GM18505 (cell line): ENCODE results near the gene N4BP3.
"Not testable (repeated sequence)": the region's sequence is repeated elsewhere in the genome, so short reads cannot be mapped to it uniquely, and the experiment has no call there.

Source experiments
- ATAC-seq: cut with Tn5 transposase; IDR thresholded peaks from one replicate; pipeline ENCODE4 v1.9.1; 2021; ENCODE audit not compliant: unreplicated experiment
- POLR2A ChIP-seq: IDR thresholded peaks from 4 replicates; pipeline ENCODE4 v1.6.1; 2011; ENCODE audit warnings: borderline replicate concordance; ENCODE audit not compliant: insufficient read depth, insufficient read length; ENCODE audit errors: extremely low read depth

The N4BP3 gene, protein sequence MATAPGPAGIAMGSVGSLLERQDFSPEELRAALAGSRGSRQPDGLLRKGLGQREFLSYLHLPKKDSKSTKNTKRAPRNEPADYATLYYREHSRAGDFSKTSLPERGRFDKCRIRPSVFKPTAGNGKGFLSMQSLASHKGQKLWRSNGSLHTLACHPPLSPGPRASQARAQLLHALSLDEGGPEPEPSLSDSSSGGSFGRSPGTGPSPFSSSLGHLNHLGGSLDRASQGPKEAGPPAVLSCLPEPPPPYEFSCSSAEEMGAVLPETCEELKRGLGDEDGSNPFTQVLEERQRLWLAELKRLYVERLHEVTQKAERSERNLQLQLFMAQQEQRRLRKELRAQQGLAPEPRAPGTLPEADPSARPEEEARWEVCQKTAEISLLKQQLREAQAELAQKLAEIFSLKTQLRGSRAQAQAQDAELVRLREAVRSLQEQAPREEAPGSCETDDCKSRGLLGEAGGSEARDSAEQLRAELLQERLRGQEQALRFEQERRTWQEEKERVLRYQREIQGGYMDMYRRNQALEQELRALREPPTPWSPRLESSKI

DNA sequence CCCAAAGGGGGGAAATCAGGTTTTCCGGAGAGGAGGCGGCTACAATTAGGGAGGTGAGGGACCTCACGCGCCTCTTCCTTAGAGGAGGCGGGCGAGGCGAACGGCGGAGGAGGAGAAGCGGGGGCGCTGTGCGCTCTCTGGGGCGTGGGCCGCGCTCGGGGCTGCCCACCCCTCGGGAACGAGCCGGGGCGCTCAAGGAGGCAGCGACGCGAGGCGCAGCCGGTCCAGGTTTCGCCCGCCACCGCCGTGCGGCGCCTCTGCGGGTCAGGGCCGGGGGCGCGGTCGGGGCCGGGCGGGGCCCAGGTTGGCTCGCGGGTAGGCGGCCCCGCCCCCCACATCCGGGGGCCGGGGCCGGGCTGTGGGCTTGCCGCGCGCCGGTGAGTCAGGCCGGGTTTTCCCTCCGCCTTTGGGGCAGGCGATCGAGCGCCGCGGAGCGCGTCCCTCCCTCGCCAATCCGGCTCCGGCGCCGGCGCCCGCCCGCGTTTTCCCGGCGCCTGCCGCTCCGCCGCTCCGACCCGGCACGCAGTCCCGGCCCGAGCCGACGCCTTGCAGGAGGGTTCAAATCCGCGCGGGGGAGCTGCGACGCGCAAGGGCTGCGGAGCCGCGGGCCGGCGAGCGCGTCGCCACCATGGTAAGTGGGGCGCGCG, at the start of gene N4BP3:
N4BP3 (plus strand) TSS at position 392 of the 647 bp plus-strand sequence. CDS start 6,052 bp downstream, outside the sequence.
- ATAC-seq, result peak; percentile 65
- peak; percentile 49 for TF ChIP-seq POLR2A

DNA sequence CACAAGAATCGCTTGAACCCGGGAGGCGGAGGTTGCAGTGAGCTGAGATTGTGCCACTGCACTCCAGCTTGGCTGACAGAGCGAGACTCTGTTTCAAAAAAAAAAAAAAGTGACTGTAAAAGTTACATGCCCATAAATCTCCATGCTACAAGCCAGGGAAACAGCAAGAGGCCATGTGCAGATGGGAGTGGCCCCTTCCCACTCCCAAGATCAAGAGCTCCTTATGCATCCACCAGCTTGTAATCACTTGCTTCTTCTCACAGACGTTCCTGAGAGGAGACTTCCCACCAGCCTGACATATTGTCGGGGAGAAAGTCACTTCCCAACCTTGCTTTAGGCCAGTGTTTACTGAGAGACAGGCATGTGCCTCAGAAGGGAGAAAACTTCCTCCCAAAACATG, 45.6 kb upstream of the N4BP3 start:
- ATAC-seq, result no peak
- no peak for TF ChIP-seq POLR2A

DNA sequence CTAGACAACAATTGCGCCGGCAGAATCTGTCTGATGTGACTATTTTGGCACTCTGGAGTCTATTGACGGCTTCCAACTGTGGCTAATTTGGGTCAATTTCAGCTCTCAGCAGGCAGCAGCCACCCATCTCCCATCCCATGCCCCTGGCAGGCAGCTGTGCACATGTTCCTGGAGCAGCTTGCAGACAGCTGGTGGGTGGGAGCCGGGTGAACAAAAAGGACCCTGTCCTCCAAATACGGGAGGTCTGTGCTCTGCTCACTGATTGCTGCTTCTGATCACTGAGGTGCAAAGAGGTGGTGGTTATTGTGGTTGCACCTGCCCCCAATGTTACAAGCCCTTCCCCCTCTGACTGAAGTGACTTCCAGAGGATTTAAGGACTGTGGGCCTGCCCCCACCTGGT, 45.0 kb upstream of the N4BP3 start:
- TF ChIP-seq POLR2A, result no peak
- ATAC-seq, result no peak

DNA sequence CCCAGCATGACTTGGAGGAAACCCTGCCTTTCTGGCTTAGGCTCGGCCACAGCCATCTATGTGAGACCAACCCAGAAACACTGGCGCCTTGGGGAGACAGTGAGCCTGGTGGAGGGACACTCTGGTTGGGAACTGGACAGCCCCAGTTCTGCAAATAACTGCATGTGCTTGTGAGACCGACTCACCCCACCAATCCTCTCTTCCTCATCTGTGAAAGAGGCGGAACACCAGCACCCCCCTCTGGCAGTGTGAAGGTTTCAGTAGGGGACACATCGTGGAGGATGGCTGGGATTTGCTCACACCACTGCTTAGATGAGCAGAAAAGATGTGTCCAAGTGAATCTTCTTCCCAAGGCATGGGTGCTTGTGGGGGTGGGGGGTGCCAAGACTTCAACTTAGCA, 43.4 kb upstream of the N4BP3 start:
- no peak for TF ChIP-seq POLR2A

DNA sequence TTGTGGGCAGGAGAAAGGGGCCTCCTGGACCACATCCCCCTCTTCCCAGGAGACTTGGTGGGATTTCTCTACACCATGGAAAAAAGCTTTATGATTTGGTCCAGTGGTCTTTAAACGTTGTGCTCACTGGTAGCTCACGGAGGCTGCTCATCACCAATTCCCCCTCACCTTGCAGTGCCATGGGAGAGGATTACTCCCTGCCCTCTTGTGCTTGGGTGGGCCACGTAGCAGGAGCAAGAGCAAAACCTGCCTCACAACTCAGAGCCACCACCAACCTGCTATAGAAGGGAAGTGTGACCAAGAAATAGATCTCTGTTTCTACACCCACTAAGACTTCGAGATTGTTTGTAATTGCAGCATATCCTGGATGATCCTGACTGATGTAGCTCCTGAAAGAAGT, 42.2 kb upstream of the N4BP3 start:
- no peak for ATAC-seq
- TF ChIP-seq POLR2A, result no peak

More for the DNA sequence above, 43.4 kb upstream of the N4BP3 start:
- no peak for ATAC-seq

DNA sequence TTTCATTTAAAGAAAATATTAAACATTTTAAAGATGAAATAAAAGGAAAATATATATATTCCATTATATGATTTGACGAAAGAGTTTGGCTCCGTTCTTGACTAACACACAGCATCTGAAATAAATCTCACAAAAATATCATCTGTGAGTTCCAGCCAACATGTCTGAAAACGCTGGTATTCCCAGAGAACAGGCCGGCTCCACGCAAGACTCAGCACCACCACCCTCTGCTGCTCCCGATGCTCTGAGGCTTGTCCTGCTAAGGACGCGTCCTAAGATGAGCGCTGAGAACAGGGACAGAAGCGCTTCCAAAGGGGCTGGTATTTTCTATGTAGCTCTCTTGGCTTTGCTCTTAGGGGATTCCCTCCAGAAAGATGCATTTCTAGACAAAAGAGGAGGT, 40.6 kb upstream of the N4BP3 start:
- ATAC-seq, result no peak
- TF ChIP-seq POLR2A, result no peak

DNA sequence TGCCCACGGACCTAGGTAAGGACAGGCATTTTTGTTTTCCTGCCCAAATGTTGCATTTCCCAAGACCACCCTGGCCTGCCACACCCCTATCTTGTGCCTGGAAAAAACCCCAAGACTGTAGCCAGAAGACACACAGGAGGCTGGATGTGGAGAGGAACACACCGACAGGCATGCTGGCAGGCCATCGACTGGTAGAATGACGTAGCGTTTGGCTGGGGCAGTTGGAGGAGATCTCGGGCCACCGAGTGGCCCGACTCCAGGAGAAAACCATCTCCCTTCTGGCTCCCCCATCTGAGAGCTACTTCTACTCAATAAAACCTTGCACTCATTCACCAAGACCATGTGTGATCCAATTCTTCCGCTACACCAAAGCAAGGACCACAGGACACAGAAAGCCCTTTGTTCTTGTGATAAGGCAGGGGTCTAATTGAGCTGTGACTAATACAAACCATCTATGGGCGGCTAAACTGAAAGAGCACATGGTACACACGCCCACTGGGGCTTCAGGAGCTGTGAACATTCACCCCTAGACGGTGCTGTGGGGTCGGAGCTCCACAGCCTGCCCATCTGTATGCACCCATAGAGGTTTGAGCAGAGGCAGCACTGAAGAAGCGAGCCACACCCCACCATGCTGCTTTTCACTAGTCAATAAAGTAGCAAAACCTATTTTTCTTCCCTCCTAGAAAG, 38.9 kb upstream of the N4BP3 start:
- no peak for TF ChIP-seq POLR2A
- ATAC-seq, result no peak

DNA sequence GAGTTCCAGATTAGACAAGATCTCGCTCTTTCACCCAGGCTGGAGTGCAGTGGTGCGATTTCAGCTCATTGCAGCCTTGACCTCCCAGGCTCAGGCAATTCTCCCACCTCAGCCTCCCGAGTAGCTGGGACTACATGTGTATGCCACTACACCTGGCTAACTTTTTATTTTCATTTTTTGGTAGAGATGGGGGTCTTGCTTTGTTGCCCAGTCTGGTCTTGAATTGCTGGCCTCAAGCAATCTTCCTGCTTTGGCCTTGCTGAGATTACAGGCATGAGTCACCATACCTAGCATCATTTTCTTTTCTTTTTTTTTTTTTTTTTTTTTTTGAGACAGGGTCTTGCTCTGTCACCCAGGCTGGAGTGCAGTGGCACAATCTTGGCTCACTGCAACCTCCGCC, 36.4 kb upstream of the N4BP3 start:
- not testable (repeated sequence) for ATAC-seq

DNA sequence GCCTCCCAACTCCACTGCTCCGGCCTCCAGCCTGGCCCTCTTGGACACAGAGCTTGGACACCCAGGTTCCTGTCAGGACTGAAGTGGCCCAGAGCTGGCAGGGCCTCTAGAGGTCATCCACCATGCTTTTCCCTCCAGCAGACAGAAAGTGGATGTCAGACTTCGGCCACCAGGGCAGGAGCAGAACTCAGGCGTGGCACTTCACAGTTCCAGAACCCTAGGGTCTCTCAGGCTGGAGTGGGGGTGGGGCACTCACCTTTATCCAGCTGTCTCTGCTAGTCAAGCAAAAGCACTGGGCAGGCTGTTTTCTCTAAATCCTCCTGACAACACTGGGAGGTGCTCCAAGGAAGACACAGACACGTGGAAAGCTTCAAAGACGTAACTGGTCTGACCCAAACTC, 35.6 kb upstream of the N4BP3 start:
- ATAC-seq, result no peak
- TF ChIP-seq POLR2A, result no peak

DNA sequence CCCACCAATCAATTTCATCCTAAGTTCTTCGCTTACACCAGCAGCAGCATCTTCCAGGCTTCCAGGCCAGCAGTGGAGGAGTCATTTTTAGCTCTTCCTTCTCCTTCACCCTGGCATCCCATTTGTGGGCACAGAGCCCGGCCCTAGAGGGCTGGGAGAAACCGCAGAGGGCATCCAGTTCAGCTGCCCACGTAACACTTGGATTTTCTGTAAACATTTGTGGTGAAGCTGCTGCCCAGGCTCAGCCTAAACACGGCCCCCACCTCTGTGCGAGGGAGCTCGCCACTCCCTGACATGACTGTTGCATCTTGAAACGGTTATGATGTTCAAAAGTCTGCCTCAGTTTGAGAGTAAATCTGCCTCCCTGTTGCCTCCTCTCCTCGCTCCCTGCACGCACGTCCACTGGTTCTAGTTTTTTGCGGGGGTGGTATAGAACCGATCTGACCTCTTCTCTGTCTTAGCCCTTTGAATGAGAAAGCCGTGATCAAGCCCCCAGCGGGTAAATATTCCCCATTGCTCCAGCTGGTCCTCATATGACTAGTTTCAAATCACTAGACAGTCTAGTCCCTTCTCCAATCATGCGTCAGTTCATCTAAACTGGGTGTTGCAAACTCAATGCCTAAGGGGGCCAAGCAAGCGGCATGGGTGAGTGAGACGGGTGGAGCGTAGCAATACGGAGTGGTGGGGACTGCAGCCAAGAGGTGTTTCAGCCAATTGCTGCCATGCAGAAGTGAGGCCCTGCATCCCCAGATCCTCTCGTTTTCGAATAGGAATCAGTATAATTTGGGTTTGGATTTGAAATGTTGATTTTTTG, 34.9 kb upstream of the N4BP3 start:
- ATAC-seq, result no peak
- TF ChIP-seq POLR2A, result no peak

DNA sequence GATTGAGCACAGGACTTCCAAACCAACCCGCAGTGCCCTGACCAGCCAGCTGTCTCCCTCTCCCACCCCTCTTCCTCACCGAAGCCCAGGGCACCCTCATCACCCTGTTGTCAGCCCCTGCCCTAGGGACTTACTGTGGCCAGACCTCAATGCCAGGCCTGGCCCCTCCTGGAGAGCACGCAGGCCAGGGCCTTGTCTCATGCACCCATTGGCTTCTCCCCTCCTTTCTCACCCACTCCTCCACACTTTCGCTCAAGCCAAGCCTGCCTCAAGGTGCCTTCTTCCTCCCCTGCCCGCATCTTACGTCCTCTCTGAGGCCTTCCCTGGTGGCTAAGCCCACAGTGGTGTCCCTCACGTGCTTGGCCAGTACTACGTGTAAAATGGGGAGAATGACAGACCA, 33.3 kb upstream of the N4BP3 start:
- no peak for TF ChIP-seq POLR2A

DNA sequence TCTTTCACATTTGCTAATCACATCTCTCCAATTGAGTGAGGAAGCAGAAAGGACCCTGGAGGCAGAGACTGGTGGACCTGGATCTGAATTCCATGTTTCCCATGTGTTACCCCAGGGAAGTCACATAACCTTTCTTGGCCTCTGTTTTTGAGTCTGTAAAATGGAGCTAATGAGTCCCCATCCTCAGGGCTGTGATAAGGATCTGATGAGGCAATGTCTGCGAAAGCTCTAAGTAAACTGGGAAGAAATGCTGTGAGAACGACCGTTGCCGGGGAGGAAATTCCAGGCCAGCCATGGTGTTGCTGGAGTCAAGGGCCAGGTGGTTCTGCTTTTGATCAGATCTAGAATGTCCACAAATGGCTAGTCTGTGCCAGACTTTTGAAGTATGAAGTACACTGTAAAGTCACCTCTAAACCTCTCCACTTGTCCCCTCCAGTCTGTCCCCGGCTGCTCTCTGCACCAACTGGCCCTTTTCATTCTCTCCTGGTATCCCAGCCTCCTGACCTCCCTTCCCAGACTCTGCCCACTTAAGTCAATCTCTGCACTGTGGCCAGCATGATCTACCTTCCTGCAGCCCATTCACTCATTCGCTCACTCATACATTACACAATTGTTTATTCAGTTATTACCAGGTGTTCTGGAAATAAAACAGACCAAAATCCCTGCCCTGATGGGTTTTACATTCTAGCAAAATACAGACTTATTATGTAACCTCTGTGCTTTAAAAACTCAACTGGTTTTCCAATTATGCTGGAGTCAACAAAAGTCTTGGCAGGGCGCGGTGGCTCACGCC, 32.5 kb upstream of the N4BP3 start:
- TF ChIP-seq POLR2A, result no peak
- no peak for ATAC-seq

More for the DNA sequence above, 33.3 kb upstream of the N4BP3 start:
- no peak for ATAC-seq

DNA sequence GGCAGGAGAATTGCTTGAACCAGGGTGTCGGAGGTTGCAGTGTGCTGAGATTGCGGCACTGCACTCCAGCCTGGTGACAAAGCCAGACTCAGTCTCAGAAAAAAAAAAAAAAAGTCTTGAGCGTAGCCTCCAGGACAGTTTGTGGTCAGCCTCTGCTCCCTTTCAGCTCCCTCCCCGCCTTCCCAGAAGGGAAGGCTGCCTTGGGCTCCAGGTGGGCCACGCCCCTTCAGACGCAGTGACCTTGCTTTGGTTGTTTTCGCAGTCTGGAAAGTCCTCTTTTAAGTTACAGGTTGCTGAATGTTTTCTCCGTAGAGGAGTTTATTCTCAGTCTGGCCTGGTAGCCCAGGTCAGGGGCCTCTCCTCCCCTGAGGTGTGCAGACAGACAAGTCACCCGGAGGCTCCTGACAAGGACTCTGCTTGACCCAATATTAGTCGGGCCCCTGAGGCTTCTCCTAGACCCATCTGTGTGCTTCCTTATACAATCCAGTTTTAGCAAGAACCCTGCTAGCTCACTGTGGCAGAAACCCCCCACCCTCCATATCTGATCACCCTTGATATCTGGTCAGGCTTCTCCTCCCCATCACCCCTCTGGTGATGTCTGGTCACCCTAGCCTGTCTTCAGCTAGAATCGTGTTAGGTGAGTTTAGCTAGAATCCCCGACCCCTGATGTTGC, 31.6 kb upstream of the N4BP3 start:
- no peak for TF ChIP-seq POLR2A
- ATAC-seq, result no peak
